ENCODE data around the gene SETSIP.
"Not testable (repeated sequence)": the region's sequence is repeated elsewhere in the genome, so short reads cannot be mapped to it uniquely, and the experiment has no call there.

SETSIP gene

DNA sequence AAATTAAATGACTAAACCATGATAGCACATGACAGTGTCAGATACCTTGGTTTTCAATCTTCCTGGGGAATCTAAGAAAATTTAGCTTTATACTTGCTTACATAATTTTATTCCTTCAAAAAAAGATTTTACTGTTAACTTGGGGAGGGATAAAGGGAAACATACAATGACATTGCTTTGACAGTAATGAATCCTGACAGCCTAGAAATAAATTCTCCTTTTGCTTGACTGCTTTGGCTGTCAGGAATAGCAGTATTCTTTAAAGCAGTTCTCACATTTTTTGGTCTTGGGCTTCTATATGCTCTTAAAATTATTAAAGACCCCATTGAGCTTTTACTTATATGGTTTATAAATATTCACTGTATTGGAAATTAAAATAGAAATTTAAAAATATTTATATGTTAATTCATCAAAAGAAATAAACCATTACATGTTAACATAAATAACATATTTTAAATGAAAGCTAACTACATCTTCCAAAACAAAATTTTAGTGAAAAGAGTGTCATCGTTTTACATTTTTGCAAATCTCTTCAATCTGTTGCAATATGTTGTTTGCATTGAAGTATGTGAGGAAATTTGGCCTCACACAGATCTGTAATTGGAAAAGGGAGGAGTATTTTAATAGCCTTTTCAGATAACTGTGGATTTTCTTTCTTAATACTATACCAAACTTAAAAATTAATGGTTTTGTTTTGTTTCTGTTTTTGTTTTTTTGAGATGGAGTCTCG is 29.3 kb downstream of the SETSIP start:
- no peak for DNase-seq

DNA sequence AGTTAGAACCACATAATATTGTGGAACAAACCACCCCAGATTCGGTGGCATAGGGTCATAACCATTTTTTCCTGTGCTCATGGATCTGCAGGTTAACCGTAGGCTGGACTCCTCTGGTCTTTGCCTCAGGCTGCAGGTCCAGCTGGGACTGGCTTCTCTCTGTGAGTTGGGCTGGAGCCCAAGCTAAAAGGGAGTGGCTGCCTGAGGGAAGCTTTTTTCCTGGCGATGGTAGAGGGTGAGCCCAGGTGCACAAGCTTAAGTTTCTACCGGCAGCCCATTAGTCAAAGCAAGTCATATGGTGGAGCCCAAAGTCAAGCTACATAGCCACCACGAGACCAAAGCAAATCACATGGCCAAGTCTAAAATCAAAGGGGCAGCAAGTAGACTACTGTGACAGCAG is 31.6 kb downstream of the SETSIP start:
- DNase-seq = no peak

DNA sequence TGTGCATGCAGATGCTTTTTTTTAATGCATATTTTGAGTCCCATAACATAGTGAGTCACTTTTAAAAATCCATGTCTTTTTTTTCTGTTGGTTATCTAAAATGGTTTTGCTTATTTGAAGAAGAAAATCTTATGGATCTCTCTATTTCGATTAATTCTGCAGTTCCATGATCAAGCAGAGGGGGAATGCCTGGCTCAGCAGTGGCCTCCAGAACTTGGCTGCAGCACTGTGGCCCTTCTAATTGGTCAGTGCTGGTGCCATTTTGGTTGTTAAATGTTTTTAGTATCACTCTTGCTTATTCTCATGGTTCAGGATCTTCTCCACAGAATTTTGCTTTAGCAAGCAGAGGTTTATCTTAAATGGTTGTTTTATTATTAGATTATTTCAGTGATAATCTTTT is 34.2 kb downstream of the SETSIP start:
- DNase-seq = no peak

DNA sequence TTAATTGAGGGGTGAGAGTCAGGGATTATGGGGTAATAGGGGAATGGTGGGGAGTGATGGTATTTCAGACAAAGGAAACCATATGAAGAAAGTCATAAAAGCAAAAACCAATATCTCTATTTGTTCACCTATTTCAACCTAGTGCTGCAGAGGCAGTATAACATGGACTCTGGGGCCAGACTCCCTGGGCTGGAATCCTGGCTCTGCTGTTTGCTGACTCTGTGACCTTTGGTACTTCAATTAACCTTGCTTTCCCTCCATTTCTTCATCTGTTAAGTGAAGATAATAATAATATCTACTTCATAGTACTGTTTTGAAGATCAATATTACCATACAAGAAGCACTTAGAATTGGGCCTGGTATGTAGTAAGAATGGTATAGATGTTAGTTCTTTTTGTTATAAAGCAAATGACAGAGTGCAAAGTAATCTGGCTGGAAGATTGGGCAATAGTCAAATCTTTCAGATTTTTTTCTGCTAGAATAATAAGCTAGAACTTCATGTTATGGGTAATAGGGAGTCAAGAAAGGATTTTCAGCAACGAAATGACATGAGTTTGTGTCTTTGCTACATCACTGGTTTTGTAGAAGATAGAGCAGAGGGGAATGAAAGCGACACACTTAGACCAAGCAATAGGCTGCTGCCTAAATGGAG is 36.4 kb downstream of the SETSIP start:
- no peak for DNase-seq

DNA sequence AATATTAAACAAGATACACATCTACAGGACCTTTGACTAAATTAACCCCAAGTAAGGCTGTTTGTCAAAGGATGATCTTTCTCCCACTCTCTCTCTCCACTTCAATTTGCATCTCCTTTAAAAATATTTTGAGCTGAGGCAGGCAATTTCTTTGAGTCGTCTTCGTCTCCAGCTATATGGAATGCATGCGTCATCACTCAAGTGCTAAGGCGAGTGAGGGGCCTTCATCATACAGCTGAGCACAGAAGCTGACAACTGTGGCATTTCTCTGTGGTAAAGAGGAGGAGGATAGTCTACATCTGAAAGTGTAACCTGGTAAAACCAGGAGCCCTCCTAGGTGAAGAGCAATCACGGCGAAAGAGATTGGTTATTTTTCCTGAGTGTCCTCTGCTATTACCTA is 37.8 kb downstream of the SETSIP start:
- DNase-seq = no peak

- no peak for DNase-seq
Measured at GRCh38 chr1:92031281-92032110, 43.7 kb downstream of the SETSIP start.

DNA sequence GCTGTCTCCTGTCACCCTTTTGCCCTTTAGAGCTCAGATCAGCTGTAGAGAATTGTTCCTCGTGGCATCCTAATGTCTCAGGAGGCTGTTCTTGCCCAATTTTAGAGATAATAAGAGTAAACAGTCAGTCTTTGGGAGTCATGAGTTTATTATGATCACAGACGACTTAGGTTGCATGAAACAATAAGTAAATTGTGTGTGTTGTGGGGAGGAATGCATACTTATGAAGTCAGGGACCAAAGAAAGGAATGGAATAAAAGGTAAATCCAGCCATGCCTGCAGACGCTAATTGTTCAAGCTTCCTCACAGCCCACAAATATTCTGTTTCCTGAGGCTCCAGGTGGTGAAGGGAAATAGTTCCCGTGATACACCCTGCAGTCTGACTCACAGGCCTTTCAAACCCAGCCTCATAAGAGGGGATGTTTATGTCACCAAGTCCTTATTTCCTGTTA is 44.5 kb downstream of the SETSIP start:
- DNase-seq = peak in 2 of 14 donors; percentile 1 to 65

GRCh38 chr1:92029241-92029922 is 45.8 kb downstream of the SETSIP start:
- peak in 1 of 14 donors; percentile 33 for DNase-seq

GRCh38 chr1:92026806-92027205 is 48.4 kb downstream of the SETSIP start:
- DNase-seq = no peak

GRCh38 chr1:92026042-92026441 is 49.2 kb downstream of the SETSIP start:
- DNase-seq = not testable (repeated sequence)
